ENCODE results near the gene MED27.

- no peak for TF ChIP-seq CTCF (conservative IDR thresholded peaks at IDR 0.05; ENCODE audit: low read length)
- TF ChIP-seq EZH2phosphoT487 (IDR thresholded peaks at IDR 0.05; ENCODE audit: borderline replicate concordance), result no peak
Measured at GRCh38 chr9:132126680-132127236, 47.1 kb upstream of the MED27 start.
